SK-N-SH (cell line): ENCODE data around the gene CSNK1G3. TPM values are rescaled to one million over a fixed set of nuclear protein-coding genes. Genes with fewer than 3 reads are reported as not detected.

Experiments
- CTCF ChIA-PET: fragments of 300-600, 350-600 bp; formaldehyde crosslinking; extraction: SDS; loops from one replicate; lab custom pipeline; 2021; lab: Yijun Ruan, JAX
- POLR2A ChIA-PET: fragments of 350-600 bp; sonication (Branson Sonifier 250); formaldehyde crosslinking; extraction: SDS; loops from one replicate; lab custom pipeline; 2020; ENCODE audit warnings: antibody characterized with exemption, inconsistent platforms; lab: Yijun Ruan, JAX
- DNase-seq: peaks from one replicate; pipeline ENCODE4 v3.0.0; 2012
- H2AFZ ChIP-seq: fragments of 200-600 bp; sonication (generic); 2 replicates; pipeline ENCODE4 v1.8.1; 2016; ENCODE audit warnings: antibody characterized with exemption, mild to moderate bottlenecking, low read depth
- H3F3A ChIP-seq: fragments of 200-600 bp; sonication (generic); replicated peaks from 2 replicates; pipeline ENCODE3; 2016; ENCODE audit warnings: antibody characterized with exemption, mild to moderate bottlenecking; ENCODE audit not compliant: insufficient read depth
- H3K27ac ChIP-seq, 2 experiments: fragments of 200-500 bp in 1 of 2; fragments of 200-600 bp in 1 of 2; sonication (Bioruptor generic) in 1 of 2; sonication (generic), shearing (Covaris generic) in 1 of 2; 2 replicates each; pipeline versions ENCODE4 v1.5.1 to v1.6.1; 2014 to 2016; ENCODE audit warnings: low read depth in 2 of 2, inconsistent platforms in 1 of 2, low read length in 1 of 2, mild to moderate bottlenecking in 1 of 2, mixed read lengths in 1 of 2
- H3K27me3 ChIP-seq: fragments of 200-600 bp; sonication (generic), shearing (Covaris generic); 2 replicates; pipeline ENCODE4 v1.6.1; 2016; ENCODE audit warnings: mixed run types; ENCODE audit not compliant: insufficient read depth
- H3K36me3 ChIP-seq, 2 experiments: fragments of 200-500 bp in 1 of 2; fragments of 200-600 bp in 1 of 2; sonication (Bioruptor generic) in 1 of 2; sonication (generic) in 1 of 2; replicated peaks in 1 of 2; 2 replicates each; pipeline versions ENCODE3 to v1.5.1; 2014 to 2016; ENCODE audit warnings: low read length in 1 of 2, mild to moderate bottlenecking in 1 of 2; ENCODE audit not compliant: insufficient read depth in 2 of 2, control insufficient read depth in 1 of 2
- H3K4me1 ChIP-seq, 2 experiments: fragments of 200-500 bp in 1 of 2; fragments of 200-600 bp in 1 of 2; sonication (Bioruptor generic) in 1 of 2; sonication (generic), shearing (Covaris generic) in 1 of 2; 2 replicates each; pipeline versions ENCODE4 v1.5.1 to v1.6.1; 2014 to 2016; ENCODE audit warnings: low read depth in 1 of 2, low read length in 1 of 2, mixed run types in 1 of 2; ENCODE audit not compliant: insufficient read depth in 2 of 2, control insufficient read depth in 1 of 2
- H3K4me2 ChIP-seq: fragments of 200-600 bp; sonication (generic), shearing (Covaris generic); 2 replicates; pipeline ENCODE4 v1.6.1; 2017; ENCODE audit warnings: mixed run types
- H3K4me3 ChIP-seq, 2 experiments: fragments of 200-500 bp in 1 of 2; fragments of 200-600 bp in 1 of 2; sonication (Bioruptor generic) in 1 of 2; sonication (generic), shearing (Covaris generic) in 1 of 2; 2 replicates each; pipeline versions ENCODE4 v1.5.1 to v1.8.1; 2014 to 2016; ENCODE audit warnings: low read depth in 2 of 2, inconsistent platforms in 1 of 2, low read length in 1 of 2, mild to moderate bottlenecking in 1 of 2, mixed read lengths in 1 of 2, moderate library complexity in 1 of 2
- H3K79me2 ChIP-seq: fragments of 200-600 bp; sonication (generic); 2 replicates; pipeline ENCODE4 v1.8.1; 2017; ENCODE audit warnings: mild to moderate bottlenecking; ENCODE audit not compliant: insufficient read depth
- H3K9ac ChIP-seq: fragments of 200-600 bp; sonication (generic); 2 replicates; pipeline ENCODE4 v1.6.1; 2017; ENCODE audit warnings: mixed run types
- H3K9me2 ChIP-seq: fragments of 200-600 bp; sonication (generic); 2 replicates; pipeline ENCODE4 v1.6.1; 2017; ENCODE audit warnings: mixed run types
- H3K9me3 ChIP-seq: fragments of 200-600 bp; sonication (generic); 2 replicates; pipeline ENCODE4 v1.6.1; 2017; ENCODE audit warnings: mixed run types, mild to moderate bottlenecking, moderate library complexity
- H4K20me1 ChIP-seq: fragments of 200-600 bp; sonication (generic); 2 replicates; pipeline ENCODE4 v1.6.1; 2017; ENCODE audit warnings: mild to moderate bottlenecking, mixed run types; ENCODE audit not compliant: insufficient read depth
- ELF1 ChIP-seq: IDR thresholded peaks from 2 replicates; pipeline ENCODE4 v1.4.0; 2012
- EP300 ChIP-seq, 2 experiments: IDR thresholded peaks; 2 replicates each; pipeline versions ENCODE4 v1.4.0 to v1.6.1; 2012; ENCODE audit warnings: borderline replicate concordance in 1 of 2, low read depth in 1 of 2, low read length in 1 of 2
- FOSL2 ChIP-seq: IDR thresholded peaks from 2 replicates; pipeline ENCODE4 v1.4.0; 2012; ENCODE audit warnings: low read depth, mild to moderate bottlenecking, moderate library complexity, borderline replicate concordance
- FOXM1 ChIP-seq: IDR thresholded peaks from 2 replicates; pipeline ENCODE4 v1.4.0; 2012; ENCODE audit warnings: low read depth, mild to moderate bottlenecking
- GABPA ChIP-seq: IDR thresholded peaks from 2 replicates; pipeline ENCODE4 v1.4.0; 2012; ENCODE audit warnings: low read depth, mild to moderate bottlenecking
- GATA2 ChIP-seq: sonication (generic); formaldehyde crosslinking; IDR thresholded peaks from 2 replicates; pipeline ENCODE4 v1.5.0; 2020; ENCODE audit warnings: mild to moderate bottlenecking, missing genetic modification reagents
- JUND ChIP-seq: IDR thresholded peaks from 2 replicates; pipeline ENCODE4 v1.4.0; 2012
- MEF2A ChIP-seq: IDR thresholded peaks from 2 replicates; pipeline ENCODE4 v1.4.0; 2012; ENCODE audit warnings: low read depth, borderline replicate concordance
- MXI1 ChIP-seq: IDR thresholded peaks from 2 replicates; pipeline ENCODE4 v1.6.1; 2012; ENCODE audit warnings: mild to moderate bottlenecking, low read depth, low read length, improper control_type of control experiment
- NFIC ChIP-seq: IDR thresholded peaks from 2 replicates; pipeline ENCODE4 v1.4.0; 2012; ENCODE audit warnings: borderline replicate concordance
- POLR2AphosphoS5 ChIP-seq: IDR thresholded peaks from 2 replicates; pipeline ENCODE4 v1.6.1; 2012; ENCODE audit warnings: low read depth, low read length
- RAD21 ChIP-seq: IDR thresholded peaks from 2 replicates; pipeline ENCODE4 v1.6.1; 2012; ENCODE audit warnings: mild to moderate bottlenecking, low read length
- RCOR1 ChIP-seq: fragments of 150-350 bp; IDR thresholded peaks from 2 replicates; pipeline ENCODE4 v1.6.1; 2017; ENCODE audit warnings: antibody characterized with exemption, low read length
- RFX5 ChIP-seq: IDR thresholded peaks from 2 replicates; pipeline ENCODE4 v1.6.1; 2012; ENCODE audit warnings: mild to moderate bottlenecking, improper control_type of control experiment, low read length
- RXRA ChIP-seq: IDR thresholded peaks from 2 replicates; pipeline ENCODE4 v1.4.0; 2012; ENCODE audit warnings: low read depth, mild to moderate bottlenecking, borderline replicate concordance
- TCF12 ChIP-seq: IDR thresholded peaks from 2 replicates; pipeline ENCODE4 v1.4.0; 2012
- WGBS: methylation state at CpG from one replicate; pipeline ENCODE4 v1.1.6; 2017; ENCODE audit warnings: low lambda C conversion rate; 5-methylcytosine and 5-hydroxymethylcytosine counted together
- polyA plus RNA-seq, 3 experiments: library from polyadenylated mRNA; depleted of rRNA; stranded (reverse); fragments of >200 nt; gene quantifications; 2 replicates each; pipeline ENCODE4 v1.2.3, GENCODE V29; 2012
- TF ChIP-seq, protein P1 (sequence below): IDR thresholded peaks from 2 replicates; pipeline ENCODE4; 2012
- TF ChIP-seq, protein P2 (sequence below): fragments of 150-350 bp; IDR thresholded peaks from 2 replicates; pipeline ENCODE4 v1.6.1; 2017; ENCODE audit warnings: antibody characterized with exemption, low read length, low read depth, borderline replicate concordance
- TF ChIP-seq, protein P3 (sequence below): IDR thresholded peaks from 2 replicates; pipeline ENCODE4 v1.4.0; 2012; ENCODE audit warnings: low read depth, borderline replicate concordance
- TF ChIP-seq, protein P4 (sequence below): fragments of 200-600 bp; sonication (generic); IDR thresholded peaks from 2 replicates; pipeline ENCODE4 v1.6.1; 2017; ENCODE audit warnings: antibody characterized with exemption, mild to moderate bottlenecking, moderate library complexity

Gene CSNK1G3
- polyA plus RNA-seq, 1 of the 3 experiments (the other 2 are of a cell fraction), result 13.1 TPM

DNA sequence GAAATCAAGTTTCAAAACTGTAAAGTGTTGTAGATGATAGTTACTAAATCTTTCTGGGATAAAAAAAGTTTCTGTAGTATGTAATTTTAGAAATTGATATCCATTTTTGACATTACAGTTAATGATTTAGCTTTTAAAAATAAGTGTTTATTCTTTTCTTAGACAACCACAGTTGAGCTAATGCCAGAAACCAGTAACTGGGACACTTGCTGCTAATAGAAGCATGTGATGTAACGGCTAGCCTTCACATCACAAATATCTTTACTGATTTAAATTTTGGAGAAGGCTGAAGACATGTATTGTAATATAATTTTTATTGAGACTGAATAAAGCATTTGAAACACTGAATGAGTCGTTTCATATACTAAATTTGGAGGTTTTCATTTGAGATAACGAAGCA is 18.8 kb downstream of the CSNK1G3 start:
- TF ChIP-seq GATA2 (no peak), RFX5 (no peak), RAD21 (no peak), TCF12 (no peak), MXI1 (no peak), NFIC (no peak), FOSL2 (no peak), FOXM1 (no peak), EP300 (IDR thresholded peaks at IDR 0.05; ENCODE audit: borderline replicate concordance in 1 of 2, low read depth in 1 of 2, low read length in 1 of 2) (no peak), MEF2A (no peak), JUND (no peak), ELF1 (no peak), RCOR1 (no peak)
- TF ChIP-seq, protein P1, sequence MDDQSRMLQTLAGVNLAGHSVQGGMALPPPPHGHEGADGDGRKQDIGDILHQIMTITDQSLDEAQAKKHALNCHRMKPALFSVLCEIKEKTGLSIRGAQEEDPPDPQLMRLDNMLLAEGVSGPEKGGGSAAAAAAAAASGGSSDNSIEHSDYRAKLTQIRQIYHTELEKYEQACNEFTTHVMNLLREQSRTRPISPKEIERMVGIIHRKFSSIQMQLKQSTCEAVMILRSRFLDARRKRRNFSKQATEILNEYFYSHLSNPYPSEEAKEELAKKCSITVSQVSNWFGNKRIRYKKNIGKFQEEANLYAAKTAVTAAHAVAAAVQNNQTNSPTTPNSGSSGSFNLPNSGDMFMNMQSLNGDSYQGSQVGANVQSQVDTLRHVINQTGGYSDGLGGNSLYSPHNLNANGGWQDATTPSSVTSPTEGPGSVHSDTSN, result no peak
- TF ChIP-seq, protein P2, sequence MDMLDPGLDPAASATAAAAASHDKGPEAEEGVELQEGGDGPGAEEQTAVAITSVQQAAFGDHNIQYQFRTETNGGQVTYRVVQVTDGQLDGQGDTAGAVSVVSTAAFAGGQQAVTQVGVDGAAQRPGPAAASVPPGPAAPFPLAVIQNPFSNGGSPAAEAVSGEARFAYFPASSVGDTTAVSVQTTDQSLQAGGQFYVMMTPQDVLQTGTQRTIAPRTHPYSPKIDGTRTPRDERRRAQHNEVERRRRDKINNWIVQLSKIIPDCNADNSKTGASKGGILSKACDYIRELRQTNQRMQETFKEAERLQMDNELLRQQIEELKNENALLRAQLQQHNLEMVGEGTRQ, result no peak
- TF ChIP-seq, protein P3, sequence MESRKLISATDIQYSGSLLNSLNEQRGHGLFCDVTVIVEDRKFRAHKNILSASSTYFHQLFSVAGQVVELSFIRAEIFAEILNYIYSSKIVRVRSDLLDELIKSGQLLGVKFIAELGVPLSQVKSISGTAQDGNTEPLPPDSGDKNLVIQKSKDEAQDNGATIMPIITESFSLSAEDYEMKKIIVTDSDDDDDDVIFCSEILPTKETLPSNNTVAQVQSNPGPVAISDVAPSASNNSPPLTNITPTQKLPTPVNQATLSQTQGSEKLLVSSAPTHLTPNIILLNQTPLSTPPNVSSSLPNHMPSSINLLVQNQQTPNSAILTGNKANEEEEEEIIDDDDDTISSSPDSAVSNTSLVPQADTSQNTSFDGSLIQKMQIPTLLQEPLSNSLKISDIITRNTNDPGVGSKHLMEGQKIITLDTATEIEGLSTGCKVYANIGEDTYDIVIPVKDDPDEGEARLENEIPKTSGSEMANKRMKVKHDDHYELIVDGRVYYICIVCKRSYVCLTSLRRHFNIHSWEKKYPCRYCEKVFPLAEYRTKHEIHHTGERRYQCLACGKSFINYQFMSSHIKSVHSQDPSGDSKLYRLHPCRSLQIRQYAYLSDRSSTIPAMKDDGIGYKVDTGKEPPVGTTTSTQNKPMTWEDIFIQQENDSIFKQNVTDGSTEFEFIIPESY, result no peak
- CTCF ChIA-PET, result interaction anchor here (1.0 kb wide), 1 partner anchor 109 kb away, joined by 3 read pairs; no protein-coding TSS in a partner anchor
- H2AFZ ChIP-seq, result no peak overlapping the region
- H3K4me3 ChIP-seq, result no peak overlapping the region
- no peak overlapping the region for H3K4me2 ChIP-seq
- H3K9me2 ChIP-seq, result no peaks in the 10 kb centered on the region
- peaks cover 82% of the 10 kb centered on the region for H3K79me2 ChIP-seq
- H3K9ac ChIP-seq, result no peak overlapping the region
- H3K27ac ChIP-seq, result no peak overlapping the region
- no peaks in the 10 kb centered on the region for H3K36me3 ChIP-seq
- POLR2A ChIA-PET, result no interaction called here
- H4K20me1 ChIP-seq, result peaks cover 28% of the 10 kb centered on the region; the same call in 1 of the 2 replicates
- H3K27me3 ChIP-seq, result no peaks in the 10 kb centered on the region
- peaks cover 0 to 3% of the 10 kb centered on the region in 2 experiments; a peak in 1 of 4 replicates for H3K4me1 ChIP-seq
- 96% methylated on average over 3 of the region's 3 CpGs for WGBS
- no peaks in the 10 kb centered on the region for H3F3A ChIP-seq
- H3K9me3 ChIP-seq, result no peaks in the 10 kb centered on the region
- no peak for DNase-seq

DNA sequence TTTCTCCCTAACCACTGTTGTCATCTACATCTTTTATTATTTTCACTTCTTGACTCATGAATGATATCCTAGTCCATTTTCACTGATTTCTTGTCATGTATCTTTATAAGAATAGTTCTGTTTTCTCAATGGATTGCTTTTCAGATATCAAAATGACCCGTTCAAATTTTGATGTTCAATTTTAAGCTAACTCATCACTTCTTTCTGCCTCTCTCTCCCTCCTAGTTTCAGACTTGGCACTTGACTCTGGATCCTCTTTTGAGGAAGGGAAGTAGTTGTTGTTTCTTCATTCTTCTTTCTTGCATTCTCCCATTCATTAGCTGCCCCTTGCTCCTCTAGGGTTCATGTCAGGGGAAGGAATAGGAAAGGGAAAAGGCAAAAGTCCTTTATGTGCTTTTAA is 23.7 kb downstream of the CSNK1G3 start:
- peaks cover 11% of the 10 kb centered on the region for H4K20me1 ChIP-seq
- POLR2A ChIA-PET, result no interaction called here

More for the DNA sequence above, 23.7 kb downstream of the CSNK1G3 start:
- Histone ChIP-seq H3K4me3 (no peak overlapping the region), H3K9me2 (no peaks in the 10 kb centered on the region), H3K4me2 (no peak overlapping the region), H3K27ac (no peak overlapping the region), H3K9ac (no peak overlapping the region), H3K79me2 (peaks cover 88% of the 10 kb centered on the region), H3K27me3 (no peaks in the 10 kb centered on the region), H3K36me3 (no peaks in the 10 kb centered on the region), H3F3A (no peaks in the 10 kb centered on the region)
- CTCF ChIA-PET, result interaction anchor here (1.3 to 1.5 kb wide), 2 partner anchors 9 to 11 kb away, joined by 3 read pairs; no protein-coding TSS in a partner anchor
- no peak for DNase-seq
- TF ChIP-seq NFIC (no peak), ELF1 (no peak), POLR2AphosphoS5 (no peak), EP300 (IDR thresholded peaks at IDR 0.05; ENCODE audit: borderline replicate concordance in 1 of 2, low read depth in 1 of 2, low read length in 1 of 2) (no peak), RFX5 (no peak), GABPA (no peak), RXRA (no peak)
- TF ChIP-seq, protein P4, sequence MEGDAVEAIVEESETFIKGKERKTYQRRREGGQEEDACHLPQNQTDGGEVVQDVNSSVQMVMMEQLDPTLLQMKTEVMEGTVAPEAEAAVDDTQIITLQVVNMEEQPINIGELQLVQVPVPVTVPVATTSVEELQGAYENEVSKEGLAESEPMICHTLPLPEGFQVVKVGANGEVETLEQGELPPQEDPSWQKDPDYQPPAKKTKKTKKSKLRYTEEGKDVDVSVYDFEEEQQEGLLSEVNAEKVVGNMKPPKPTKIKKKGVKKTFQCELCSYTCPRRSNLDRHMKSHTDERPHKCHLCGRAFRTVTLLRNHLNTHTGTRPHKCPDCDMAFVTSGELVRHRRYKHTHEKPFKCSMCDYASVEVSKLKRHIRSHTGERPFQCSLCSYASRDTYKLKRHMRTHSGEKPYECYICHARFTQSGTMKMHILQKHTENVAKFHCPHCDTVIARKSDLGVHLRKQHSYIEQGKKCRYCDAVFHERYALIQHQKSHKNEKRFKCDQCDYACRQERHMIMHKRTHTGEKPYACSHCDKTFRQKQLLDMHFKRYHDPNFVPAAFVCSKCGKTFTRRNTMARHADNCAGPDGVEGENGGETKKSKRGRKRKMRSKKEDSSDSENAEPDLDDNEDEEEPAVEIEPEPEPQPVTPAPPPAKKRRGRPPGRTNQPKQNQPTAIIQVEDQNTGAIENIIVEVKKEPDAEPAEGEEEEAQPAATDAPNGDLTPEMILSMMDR, result no peak
- TF ChIP-seq, all 33 proteins: peak for 0
- Histone ChIP-seq H2AFZ (no peak overlapping the region), H3K4me1 (peaks cover 0 to 6% of the 10 kb centered on the region in 2 experiments; a peak in 2 of 4 replicates), H3K9me3 (no peaks in the 10 kb centered on the region)
- WGBS, result 90% methylated on average over 1 of the region's 1 CpG
